GM18505 (cell line): Measurements from ENCODE around the gene FUT2.

Source experiments
- ATAC-seq: cut with Tn5 transposase; IDR thresholded peaks from one replicate; pipeline ENCODE4 v1.9.1; 2021; ENCODE audit not compliant: unreplicated experiment
- POLR2A ChIP-seq: IDR thresholded peaks from 4 replicates; pipeline ENCODE4 v1.6.1; 2011; ENCODE audit warnings: borderline replicate concordance; ENCODE audit not compliant: insufficient read depth, insufficient read length; ENCODE audit errors: extremely low read depth

FUT2 gene

GRCh38 chr19:48718711-48719231 lies 23.0 kb downstream of the FUT2 start:
- no peak for ATAC-seq
- no peak for TF ChIP-seq POLR2A

- TF ChIP-seq POLR2A: no peak
- no peak for ATAC-seq
Observed at GRCh38 chr19:48719263-48720171, 23.7 kb downstream of the FUT2 start, which contains the start of gene MAMSTR. Gene MAMSTR (minus strand): TSS chr19:48719725. CDS start chr19:48719031, 694 bp downstream.

GRCh38 chr19:48720251-48720612 lies 24.5 kb downstream of the FUT2 start:
- no peak for TF ChIP-seq POLR2A
- ATAC-seq: no peak

GRCh38 chr19:48720613-48721296 lies 25.0 kb downstream of the FUT2 start:
- ATAC-seq: peak; percentile 61
- TF ChIP-seq POLR2A: peak; percentile 61

GRCh38 chr19:48722196-48722708 lies 26.5 kb downstream of the FUT2 start:
- no peak for ATAC-seq
- TF ChIP-seq POLR2A: no peak

- no peak for TF ChIP-seq POLR2A
- no peak for ATAC-seq
Observed at GRCh38 chr19:48724796-48725753, 29.3 kb downstream of the FUT2 start.

- TF ChIP-seq POLR2A: no peak
- ATAC-seq: no peak
Observed at GRCh38 chr19:48726556-48726955, 30.8 kb downstream of the FUT2 start.

GRCh38 chr19:48728911-48729664 lies 33.3 kb downstream of the FUT2 start:
- no peak for ATAC-seq
- TF ChIP-seq POLR2A: no peak

GRCh38 chr19:48731452-48731851 lies 35.7 kb downstream of the FUT2 start:
- no peak for ATAC-seq
- no peak for TF ChIP-seq POLR2A

- no peak for TF ChIP-seq POLR2A
- ATAC-seq: no peak
Observed at GRCh38 chr19:48734625-48735024, 38.9 kb downstream of the FUT2 start.

GRCh38 chr19:48735031-48735615 lies 39.4 kb downstream of the FUT2 start:
- ATAC-seq: no peak
- TF ChIP-seq POLR2A: no peak
